ENCODE results near the gene PCSK7. TPM values are rescaled to one million over a fixed set of nuclear protein-coding genes. Genes with fewer than 3 reads are reported as not detected.
A peak's percentile ranks its signal among the peaks of the same experiment; 100 is the strongest.

The PCSK7 gene
- total and polyA plus RNA-seq, 2 of the 8 experiments (the other 6 are each of a cell fraction or from before 2014, with no cell fraction given): 23.4 to 38.5 TPM

GRCh38 chr11:117212697-117213355 is 19.0 kb downstream of the PCSK7 start:
- no peak overlapping the region for H2AK5ac ChIP-seq (ENCODE audit: low read depth, low read length)
- H2AFZ ChIP-seq (ENCODE audit: low read length): no peak overlapping the region
- no peak overlapping the region for H3K9ac ChIP-seq (replicated peaks in 1 of 4; ENCODE audit: extremely low read depth in 1 of 4, low read depth in 3 of 4, low read length in 3 of 4)
- no peaks in the 10 kb centered on the region for H3K23me2 ChIP-seq (ENCODE audit: low read depth, low read length)
- no peak overlapping the region for H3K4me3 ChIP-seq (ENCODE audit: extremely low read depth in 1 of 4, insufficient read depth in 2 of 4, low read depth in 3 of 4, low read length in 4 of 4)
- no peaks in the 10 kb centered on the region for H3K4me1 ChIP-seq (replicated peaks in 1 of 4; ENCODE audit: control insufficient read depth in 3 of 4, insufficient read depth in 4 of 4, low read length in 3 of 4)
- H3K79me2 ChIP-seq (ENCODE audit: control insufficient read depth in 1 of 2, insufficient read depth in 2 of 2, low read length in 2 of 2): no peaks in the 10 kb centered on the region; a peak in 1 of 4 replicates
- H2BK5ac ChIP-seq (ENCODE audit: low read depth, low read length): no peak overlapping the region
- H4K20me1 ChIP-seq (replicated peaks in 1 of 2; ENCODE audit: control insufficient read depth in 1 of 2, insufficient read depth in 2 of 2, low read length in 2 of 2): peaks cover 0 to 3% of the 10 kb centered on the region in 2 experiments
- ChIA-PET CTCF (ENCODE audit: partially characterized antibody) (interaction anchor here (1.0 to 25.0 kb wide), 7 partner anchors 8 to 422 kb away, joined by 3 to 449 read pairs (median 28); partner anchors contain the start of gene TAGLN), POLR2A (ENCODE audit: partially characterized antibody) (interaction anchor here (0.8 to 5.1 kb wide), 8 partner anchors 9 to 40 kb away, joined by 3 to 47 read pairs (median 5); partner anchors contain the start of genes PCSK7 and TAGLN)
- H3K9me3 ChIP-seq (ENCODE audit: insufficient read depth in 2 of 2, low read depth in 1 of 2, low read length in 1 of 2): no peaks in the 10 kb centered on the region
- WGBS, 2 experiments (ENCODE audit: extremely low coverage in 1 of 2, insufficient coverage in 1 of 2, insufficient read length in 1 of 2, insufficient replicate concordance in 2 of 2, low coverage in 1 of 2, low lambda C conversion rate in 2 of 2, missing lambda C conversion rate in 1 of 2): 87% methylated on average over 9 of the region's 11 CpGs; no CpG with 5 or more reads in 1 of the 2 experiments
- H3K4ac ChIP-seq (replicated peaks; ENCODE audit: insufficient read length, low read depth, low read length): no peak overlapping the region
- H3K18ac ChIP-seq (ENCODE audit: extremely low read depth, low read length): no peak overlapping the region
- no peak overlapping the region for H3K27ac ChIP-seq (ENCODE audit: low read depth, low read length)
- no peak overlapping the region for H2BK15ac ChIP-seq (ENCODE audit: low read length)
- no peak overlapping the region for H2BK120ac ChIP-seq (replicated peaks; ENCODE audit: low read depth, low read length)
- no peaks in the 10 kb centered on the region for H3K27me3 ChIP-seq (replicated peaks in 1 of 4; ENCODE audit: control insufficient read depth in 3 of 4, extremely low read depth in 1 of 4, insufficient read depth in 3 of 4, low read length in 3 of 4)
- no peak overlapping the region for H2BK12ac ChIP-seq (ENCODE audit: low read depth, low read length)
- H4K8ac ChIP-seq (ENCODE audit: extremely low read depth, insufficient read depth, low read length): peak overlapping the region; percentile 35; the same call in 1 of the 2 replicates
- FAIRE-seq: no peak
- H3K56ac ChIP-seq (replicated peaks; ENCODE audit: insufficient read length, low read depth, low read length): no peak overlapping the region
- no peak overlapping the region for H3K23ac ChIP-seq (ENCODE audit: insufficient read length)
- H3K4me2 ChIP-seq (ENCODE audit: insufficient read depth in 1 of 2, low read depth in 2 of 2, low read length in 2 of 2): no peak overlapping the region
- peaks cover 2 to 11% (median 8%) of the 10 kb centered on the region in 4 experiments; a peak in 5 of 8 replicates for H3K36me3 ChIP-seq (ENCODE audit: control insufficient read depth in 2 of 4, insufficient read depth in 4 of 4, low read length in 3 of 4)
- no peak overlapping the region for H3K14ac ChIP-seq (ENCODE audit: insufficient read length)
- no peaks in the 10 kb centered on the region for H3K79me1 ChIP-seq (ENCODE audit: low read depth, low read length)
- no peak overlapping the region for H2BK20ac ChIP-seq (ENCODE audit: low read length)
- H4K91ac ChIP-seq (replicated peaks; ENCODE audit: insufficient read length, low read length): no peak overlapping the region
- no peak for DNase-seq (ENCODE audit: low read depth in 1 of 2, low spot score in 2 of 2)
- H4K5ac ChIP-seq (ENCODE audit: insufficient read length, low read depth, low read length): no peak overlapping the region
- no peak for TF ChIP-seq SP1 (IDR thresholded peaks at IDR 0.05; ENCODE audit: low read depth, low read length)
- TF ChIP-seq PHF8 (conservative IDR thresholded peaks at IDR 0.05; ENCODE audit: low read depth, low read length): no peak
- no peak for TF ChIP-seq E2F6 (IDR thresholded peaks at IDR 0.05)
- no peak for TF ChIP-seq ATF3 (IDR thresholded peaks at IDR 0.05; ENCODE audit: insufficient read depth, low read depth, low read length)
- TF ChIP-seq CBX8 (IDR thresholded peaks at IDR 0.05; ENCODE audit: borderline replicate concordance, low read depth, low read length): no peak
- no peak for TF ChIP-seq BACH1 (IDR thresholded peaks at IDR 0.05; ENCODE audit: low read length)
- no peak for TF ChIP-seq SIN3A (conservative IDR thresholded peaks at IDR 0.05 in 1 of 2, IDR thresholded peaks at IDR 0.05 in 1 of 2; ENCODE audit: low read depth in 1 of 2, low read length in 2 of 2)
- no peak for TF ChIP-seq ATF2 (IDR thresholded peaks at IDR 0.05; ENCODE audit: low read length)
- TF ChIP-seq YY1 (IDR thresholded peaks at IDR 0.05; ENCODE audit: low read depth, low read length): no peak

All from H1 (cell line).